GM12878 (cell line): ENCODE data around the gene NHSL1. TPM values are rescaled to one million over a fixed set of nuclear protein-coding genes. Genes with fewer than 3 reads are reported as not detected.

ENCODE experiments used
- ATAC-seq: fragments of 200-7000 bp; cut with Tn5 transposase; 3 replicates; pipeline ENCODE4 v1.9.1; 2020; ENCODE audit warnings: mild to moderate bottlenecking, moderate library complexity
- BruUV-seq: library from RNA; stranded (reverse); fragments of 400-500 nt; replicated peaks from 2 replicates; lab custom pipeline; 2021; lab: Mats Ljungman, UMichigan
- CTCF ChIA-PET: fragments of 300-600 bp; sonication (Branson Sonifier 250); formaldehyde crosslinking; extraction: SDS; loops from one replicate; lab custom pipeline; 2021; ENCODE audit warnings: inconsistent platforms; lab: Yijun Ruan, JAX
- POLR2A ChIA-PET: fragments of 350-600 bp; formaldehyde crosslinking; extraction: SDS; loops from one replicate; lab custom pipeline; 2021; ENCODE audit warnings: inconsistent platforms; lab: Charles Lee
- RAD21 ChIA-PET: fragments of 300-600 bp; sonication (Branson Sonifier 250); formaldehyde crosslinking; loops from one replicate; lab custom pipeline; 2023; ENCODE audit warnings: antibody characterized with exemption; ENCODE audit not compliant: unreplicated experiment; lab: Charles Lee
- SMC1A ChIA-PET: fragments of 300-600 bp; sonication (Branson Sonifier 250); formaldehyde crosslinking; loops from one replicate; lab custom pipeline; 2023; ENCODE audit not compliant: unreplicated experiment, uncharacterized antibody; lab: Charles Lee
- DNase-seq: peaks from one replicate; pipeline ENCODE4 v3.0.0-alpha.2; 2011; ENCODE audit warnings: low read depth, low spot score
- FAIRE-seq: peaks from 3 replicates; lab custom pipeline; 2011; peaks lifted over from hg19 to GRCh38; lab: Jason Lieb, UNC
- H2AFZ ChIP-seq: 2 replicates; pipeline ENCODE4 v1.6.0; 2011; ENCODE audit warnings: low read depth, low read length, control low read depth; ENCODE audit not compliant: control insufficient read depth
- H3K27ac ChIP-seq: 2 replicates; pipeline ENCODE4 v1.5.1; 2011; ENCODE audit warnings: control low read depth; ENCODE audit not compliant: control insufficient read depth, insufficient read depth
- H3K27me3 ChIP-seq, 2 experiments: replicated peaks in 1 of 2; 2 replicates each; pipeline versions ENCODE4 v1.6.0 to v1.6.1; 2011; ENCODE audit warnings: low read length in 1 of 2; ENCODE audit not compliant: control insufficient read depth in 2 of 2, insufficient read depth in 2 of 2
- H3K36me3 ChIP-seq, 2 experiments: 2 replicates each; pipeline ENCODE4 v1.5.1; 2011; ENCODE audit warnings: low read length in 1 of 2; ENCODE audit not compliant: control insufficient read depth in 2 of 2, insufficient read depth in 2 of 2
- H3K4me1 ChIP-seq: 2 replicates; pipeline ENCODE4 v1.6.1; 2011; ENCODE audit warnings: mild to moderate bottlenecking, low read length, moderate library complexity, mixed read lengths; ENCODE audit not compliant: control insufficient read depth, insufficient read depth
- H3K4me2 ChIP-seq: 2 replicates; pipeline ENCODE4 v1.6.0; 2011; ENCODE audit warnings: control low read depth; ENCODE audit not compliant: control insufficient read depth, insufficient read depth
- H3K4me3 ChIP-seq: fragments of 200-600 bp; sonication (generic); 2 replicates; pipeline ENCODE4 v1.5.1; 2016
- H3K79me2 ChIP-seq: 2 replicates; pipeline ENCODE4 v1.6.0; 2011; ENCODE audit warnings: low read length; ENCODE audit not compliant: control insufficient read depth, insufficient read depth
- H3K9ac ChIP-seq: 2 replicates; pipeline ENCODE4 v1.8.0; 2011; ENCODE audit warnings: low read length, control low read depth, mixed read lengths; ENCODE audit not compliant: control insufficient read depth, insufficient read depth
- H3K9me3 ChIP-seq: replicated peaks from 3 replicates; pipeline ENCODE4 v1.5.1; 2011; ENCODE audit warnings: mild to moderate bottlenecking, low read length; ENCODE audit not compliant: control insufficient read depth, insufficient read depth
- H4K20me1 ChIP-seq: 2 replicates; pipeline ENCODE4 v1.6.0; 2011; ENCODE audit not compliant: control insufficient read depth, insufficient read depth
- BRCA1 ChIP-seq: IDR thresholded peaks from 2 replicates; pipeline ENCODE4 v1.6.1; 2011; ENCODE audit warnings: low read depth, low read length, improper control_type of control experiment
- NFXL1 ChIP-seq: fragments of 450-650 bp; IDR thresholded peaks from 2 replicates; pipeline ENCODE4 v1.6.1; 2017; ENCODE audit warnings: antibody characterized with exemption, mild to moderate bottlenecking, borderline replicate concordance
- PAX5 ChIP-seq: IDR thresholded peaks from 2 replicates; pipeline ENCODE4 v1.6.1; 2011; ENCODE audit warnings: low read depth, low read length, borderline replicate concordance
- POU2F2 ChIP-seq: IDR thresholded peaks from 3 replicates; pipeline ENCODE4 v1.6.1; 2011; ENCODE audit warnings: low read depth, mild to moderate bottlenecking, low read length, borderline replicate concordance
- RB1 ChIP-seq: fragments of 450-650 bp; formaldehyde crosslinking; IDR thresholded peaks from 2 replicates; pipeline ENCODE4 v1.6.1; 2017; ENCODE audit warnings: mild to moderate bottlenecking, borderline replicate concordance
- SMC3 ChIP-seq: IDR thresholded peaks from 2 replicates; pipeline ENCODE4 v1.6.1; 2011; ENCODE audit warnings: low read length, improper control_type of control experiment, borderline replicate concordance
- TARDBP ChIP-seq: IDR thresholded peaks from 2 replicates; pipeline ENCODE4 v1.6.1; 2016; ENCODE audit warnings: borderline replicate concordance
- ZNF217 ChIP-seq: fragments of 450-650 bp; IDR thresholded peaks from 2 replicates; pipeline ENCODE4 v1.6.1; 2017; ENCODE audit warnings: antibody characterized with exemption, mild to moderate bottlenecking
- WGBS: methylation state at CpG from one replicate; pipeline ENCODE4 v1.1.6; 2016; ENCODE audit warnings: low lambda C conversion rate; ENCODE audit not compliant: insufficient replicate concordance, insufficient coverage; ENCODE audit errors: missing lambda C conversion rate; 5-methylcytosine and 5-hydroxymethylcytosine counted together
- in situ Hi-C: fragments of 300-500 bp; cut with MboI; formaldehyde crosslinking; loops from 9 replicates; pipeline ENCODE4 v1.14.3; 2018; ENCODE audit warnings: mixed read lengths
- intact Hi-C: fragments of 100-400 bp; cut with micrococcal nuclease; formaldehyde crosslinking; loops from one replicate; pipeline ENCODE4 v1.14.2; 2022; ENCODE audit not compliant: unreplicated experiment
- polyA plus RNA-seq, 11 experiments: library from polyadenylated mRNA; depleted of rRNA in 4 of 11; unstranded in 6 of 11; stranded (reverse) in 5 of 11; fragments of >200 nt; fragmentation: Nextera tagmentation in 4 of 11; fragmentation: Illumina TruSeq in 1 of 11; extraction: Ambion mirVana in 4 of 11; extraction: Trizol in 1 of 11; gene quantifications; 1 replicate in 1 of 11; 2 replicates in 10 of 11; pipeline versions ENCODE4 v1.2.1 to v1.2.3, GENCODE V29; 2011 to 2016; ENCODE audit warnings: inconsistent platforms in 2 of 11, missing spikeins in 2 of 11, low read depth in 1 of 11
- total RNA-seq, 4 experiments: library from RNA; depleted of rRNA in 3 of 4; stranded (reverse); fragments of >200 nt in 3 of 4; fragmentation: Illumina TruSeq in 1 of 4; extraction: Trizol in 1 of 4; gene quantifications; 2 replicates each; pipeline versions ENCODE4 v1.2.1 to v1.2.3, GENCODE V29; 2013 to 2021
- TF ChIP-seq, protein P1 (sequence below): fragments of 450-650 bp; formaldehyde crosslinking; IDR thresholded peaks from 2 replicates; pipeline ENCODE4 v1.4.0; 2022; ENCODE audit warnings: mild to moderate bottlenecking, moderate library complexity
- TF ChIP-seq, protein P2 (sequence below): fragments of 450-650 bp; IDR thresholded peaks from 2 replicates; pipeline ENCODE4 v1.6.1; 2017; ENCODE audit warnings: mild to moderate bottlenecking, moderate library complexity
- TF ChIP-seq, protein P3 (sequence below): fragments of 150-350 bp; IDR thresholded peaks from 2 replicates; pipeline ENCODE4 v1.6.1; 2014; ENCODE audit warnings: mild to moderate bottlenecking, low read depth, low read length

NHSL1 gene
- total and polyA plus RNA-seq, 10 of the 15 experiments (the other 5 are each of a cell fraction or from before 2014, with no cell fraction given), result 0.26 to 14.1 (median 0.90) TPM

DNA sequence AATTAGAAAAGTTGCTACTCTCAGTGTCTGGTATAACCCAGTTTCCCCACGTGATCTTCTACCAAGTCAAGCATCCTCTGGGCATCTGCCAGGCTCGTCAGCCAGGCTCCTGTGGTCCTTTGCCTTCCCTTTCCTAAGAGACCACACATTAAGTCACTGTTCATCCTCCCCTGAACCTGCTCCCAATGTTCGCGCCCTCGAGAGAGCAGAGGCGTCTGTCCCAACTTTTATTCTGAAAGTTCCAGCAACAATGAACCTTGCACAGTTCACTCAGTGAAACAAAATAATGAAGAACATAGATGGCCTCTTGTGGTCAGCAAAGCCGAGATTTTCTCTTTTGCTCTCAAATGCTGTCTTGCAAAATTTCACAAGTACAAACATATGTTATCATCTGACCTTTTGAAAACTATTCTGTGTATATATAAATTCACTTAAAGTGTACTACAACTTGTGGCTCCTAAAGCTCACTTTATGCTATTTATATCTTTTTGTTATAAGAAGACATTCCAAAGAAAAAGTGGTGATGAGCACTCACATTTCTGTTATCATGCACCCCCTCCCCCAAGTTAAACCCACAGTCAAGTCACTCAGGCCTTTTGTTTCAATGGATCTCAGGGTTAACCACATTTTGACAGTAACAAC, 39.2 kb upstream of the NHSL1 start:
- Histone ChIP-seq H3K4me3 (no peak overlapping the region), H3K9me3 (no peaks in the 10 kb centered on the region), H3K27me3 (no peaks in the 10 kb centered on the region; a peak in 1 of 4 replicates), H2AFZ (no peak overlapping the region), H3K27ac (no peak overlapping the region), H3K4me2 (no peak overlapping the region), H4K20me1 (no peaks in the 10 kb centered on the region), H3K36me3 (no peaks in the 10 kb centered on the region), H3K4me1 (no peaks in the 10 kb centered on the region), H3K79me2 (no peaks in the 10 kb centered on the region), H3K9ac (no peak overlapping the region)
- RAD21 ChIA-PET, result no interaction called here
- CTCF ChIA-PET, result no interaction called here
- no peak for ATAC-seq
- intact Hi-C loops (no loop called here), in situ Hi-C loops (no loop called here)
- 57% methylated on average over 7 of the region's 7 CpGs for WGBS
- no TSS peak for BruUV-seq
- FAIRE-seq, result no peak
- POLR2A ChIA-PET, result interaction anchor here (2.8 kb wide), 1 partner anchor 15 kb away, joined by 8 read pairs; no protein-coding TSS in a partner anchor
- SMC1A ChIA-PET, result interaction anchor here (0.6 to 1.5 kb wide), 3 partner anchors 12 to 29 kb away, joined by 3 to 6 read pairs (median 4); no protein-coding TSS in a partner anchor
- TF ChIP-seq BRCA1 (no peak), NFXL1 (no peak), RB1 (no peak), POU2F2 (no peak), TARDBP (no peak), PAX5 (no peak), ZNF217 (no peak), SMC3 (no peak)
- TF ChIP-seq, protein P1, sequence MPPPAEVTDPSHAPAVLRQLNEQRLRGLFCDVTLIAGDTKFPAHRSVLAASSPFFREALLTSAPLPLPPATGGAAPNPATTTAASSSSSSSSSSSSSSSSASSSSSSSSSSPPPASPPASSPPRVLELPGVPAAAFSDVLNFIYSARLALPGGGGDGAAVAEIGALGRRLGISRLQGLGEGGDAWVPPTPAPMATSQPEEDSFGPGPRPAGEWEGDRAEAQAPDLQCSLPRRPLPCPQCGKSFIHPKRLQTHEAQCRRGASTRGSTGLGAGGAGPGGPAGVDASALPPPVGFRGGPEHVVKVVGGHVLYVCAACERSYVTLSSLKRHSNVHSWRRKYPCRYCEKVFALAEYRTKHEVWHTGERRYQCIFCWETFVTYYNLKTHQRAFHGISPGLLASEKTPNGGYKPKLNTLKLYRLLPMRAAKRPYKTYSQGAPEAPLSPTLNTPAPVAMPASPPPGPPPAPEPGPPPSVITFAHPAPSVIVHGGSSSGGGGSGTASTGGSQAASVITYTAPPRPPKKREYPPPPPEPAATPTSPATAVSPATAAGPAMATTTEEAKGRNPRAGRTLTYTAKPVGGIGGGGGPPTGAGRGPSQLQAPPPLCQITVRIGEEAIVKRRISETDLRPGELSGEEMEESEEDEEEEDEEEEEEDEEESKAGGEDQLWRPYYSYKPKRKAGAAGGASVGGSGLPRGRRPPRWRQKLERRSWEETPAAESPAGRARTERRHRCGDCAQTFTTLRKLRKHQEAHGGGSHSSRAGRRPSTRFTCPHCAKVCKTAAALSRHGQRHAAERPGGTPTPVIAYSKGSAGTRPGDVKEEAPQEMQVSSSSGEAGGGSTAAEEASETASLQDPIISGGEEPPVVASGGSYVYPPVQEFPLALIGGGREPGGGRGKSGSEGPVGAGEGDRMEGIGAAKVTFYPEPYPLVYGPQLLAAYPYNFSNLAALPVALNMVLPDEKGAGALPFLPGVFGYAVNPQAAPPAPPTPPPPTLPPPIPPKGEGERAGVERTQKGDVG (CRISPR knock-in tag), result no peak
- TF ChIP-seq, protein P2, sequence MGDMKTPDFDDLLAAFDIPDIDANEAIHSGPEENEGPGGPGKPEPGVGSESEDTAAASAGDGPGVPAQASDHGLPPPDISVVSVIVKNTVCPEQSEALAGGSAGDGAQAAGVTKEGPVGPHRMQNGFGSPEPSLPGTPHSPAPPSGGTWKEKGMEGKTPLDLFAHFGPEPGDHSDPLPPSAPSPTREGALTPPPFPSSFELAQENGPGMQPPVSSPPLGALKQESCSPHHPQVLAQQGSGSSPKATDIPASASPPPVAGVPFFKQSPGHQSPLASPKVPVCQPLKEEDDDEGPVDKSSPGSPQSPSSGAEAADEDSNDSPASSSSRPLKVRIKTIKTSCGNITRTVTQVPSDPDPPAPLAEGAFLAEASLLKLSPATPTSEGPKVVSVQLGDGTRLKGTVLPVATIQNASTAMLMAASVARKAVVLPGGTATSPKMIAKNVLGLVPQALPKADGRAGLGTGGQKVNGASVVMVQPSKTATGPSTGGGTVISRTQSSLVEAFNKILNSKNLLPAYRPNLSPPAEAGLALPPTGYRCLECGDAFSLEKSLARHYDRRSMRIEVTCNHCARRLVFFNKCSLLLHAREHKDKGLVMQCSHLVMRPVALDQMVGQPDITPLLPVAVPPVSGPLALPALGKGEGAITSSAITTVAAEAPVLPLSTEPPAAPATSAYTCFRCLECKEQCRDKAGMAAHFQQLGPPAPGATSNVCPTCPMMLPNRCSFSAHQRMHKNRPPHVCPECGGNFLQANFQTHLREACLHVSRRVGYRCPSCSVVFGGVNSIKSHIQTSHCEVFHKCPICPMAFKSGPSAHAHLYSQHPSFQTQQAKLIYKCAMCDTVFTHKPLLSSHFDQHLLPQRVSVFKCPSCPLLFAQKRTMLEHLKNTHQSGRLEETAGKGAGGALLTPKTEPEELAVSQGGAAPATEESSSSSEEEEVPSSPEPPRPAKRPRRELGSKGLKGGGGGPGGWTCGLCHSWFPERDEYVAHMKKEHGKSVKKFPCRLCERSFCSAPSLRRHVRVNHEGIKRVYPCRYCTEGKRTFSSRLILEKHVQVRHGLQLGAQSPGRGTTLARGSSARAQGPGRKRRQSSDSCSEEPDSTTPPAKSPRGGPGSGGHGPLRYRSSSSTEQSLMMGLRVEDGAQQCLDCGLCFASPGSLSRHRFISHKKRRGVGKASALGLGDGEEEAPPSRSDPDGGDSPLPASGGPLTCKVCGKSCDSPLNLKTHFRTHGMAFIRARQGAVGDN, result no peak
- TF ChIP-seq, protein P3, sequence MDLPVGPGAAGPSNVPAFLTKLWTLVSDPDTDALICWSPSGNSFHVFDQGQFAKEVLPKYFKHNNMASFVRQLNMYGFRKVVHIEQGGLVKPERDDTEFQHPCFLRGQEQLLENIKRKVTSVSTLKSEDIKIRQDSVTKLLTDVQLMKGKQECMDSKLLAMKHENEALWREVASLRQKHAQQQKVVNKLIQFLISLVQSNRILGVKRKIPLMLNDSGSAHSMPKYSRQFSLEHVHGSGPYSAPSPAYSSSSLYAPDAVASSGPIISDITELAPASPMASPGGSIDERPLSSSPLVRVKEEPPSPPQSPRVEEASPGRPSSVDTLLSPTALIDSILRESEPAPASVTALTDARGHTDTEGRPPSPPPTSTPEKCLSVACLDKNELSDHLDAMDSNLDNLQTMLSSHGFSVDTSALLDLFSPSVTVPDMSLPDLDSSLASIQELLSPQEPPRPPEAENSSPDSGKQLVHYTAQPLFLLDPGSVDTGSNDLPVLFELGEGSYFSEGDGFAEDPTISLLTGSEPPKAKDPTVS, result no peak
- no peak for DNase-seq
